NCI-H345 treated with DMSO at 0.1 percent for 48 hours (cell line): ENCODE data around the gene PACRG.
A peak's percentile ranks its signal among the peaks of the same experiment; 100 is the strongest.

ENCODE experiments used
- DNase-seq: peaks from one replicate; lab custom pipeline; 2025; ENCODE audit not compliant: unreplicated experiment; lab: John Stamatoyannopoulos, UW

Gene PACRG

GRCh38 chr6:162773996-162774395 is 46.2 kb downstream of the PACRG start:
- DNase-seq: no peak

GRCh38 chr6:162777091-162777490 is 49.3 kb downstream of the PACRG start:
- no peak for DNase-seq

GRCh38 chr6:162778603-162779002 is 50.8 kb downstream of the PACRG start:
- DNase-seq: no peak

- no peak for DNase-seq
These were observed 58.0 kb downstream of the PACRG start for GRCh38 chr6:162785632-162786242.

- no peak for DNase-seq
These were observed 70.9 kb downstream of the PACRG start for GRCh38 chr6:162798546-162799266.

GRCh38 chr6:162814426-162814973 is 86.7 kb downstream of the PACRG start:
- no peak for DNase-seq

- DNase-seq: no peak
These were observed 89.4 kb downstream of the PACRG start for GRCh38 chr6:162817196-162817595.

- DNase-seq: no peak
These were observed 91.5 kb downstream of the PACRG start for GRCh38 chr6:162819284-162819683.

- no peak for DNase-seq
These were observed 93.3 kb downstream of the PACRG start for GRCh38 chr6:162821102-162821501.

GRCh38 chr6:162825597-162825996 is 97.8 kb downstream of the PACRG start:
- no peak for DNase-seq

GRCh38 chr6:162829013-162829742 is 101.4 kb downstream of the PACRG start:
- DNase-seq: no peak

- DNase-seq: no peak
These were observed 106.0 kb downstream of the PACRG start for GRCh38 chr6:162833776-162834175.

GRCh38 chr6:162845972-162846371 is 118.2 kb downstream of the PACRG start:
- no peak for DNase-seq

- no peak for DNase-seq
These were observed 118.9 kb downstream of the PACRG start for GRCh38 chr6:162846723-162847122.

- no peak for DNase-seq
These were observed 121.5 kb downstream of the PACRG start for GRCh38 chr6:162849269-162849668.

- DNase-seq: no peak
These were observed 124.4 kb downstream of the PACRG start for GRCh38 chr6:162852192-162852591.

- DNase-seq: no peak
These were observed 125.2 kb downstream of the PACRG start for GRCh38 chr6:162852840-162853577.

GRCh38 chr6:162854228-162854627 is 126.5 kb downstream of the PACRG start:
- DNase-seq: no peak

- no peak for DNase-seq
These were observed 127.0 kb downstream of the PACRG start for GRCh38 chr6:162854734-162855191.

- peak; percentile 7 for DNase-seq
These were observed 129.1 kb downstream of the PACRG start for GRCh38 chr6:162856885-162857284.

- no peak for DNase-seq
These were observed 129.6 kb downstream of the PACRG start for GRCh38 chr6:162857326-162857725.
